Eye (tissue), 1 donor: Measurements from ENCODE around the gene CLPTM1.
"Not testable (repeated sequence)": the region's sequence is repeated elsewhere in the genome, so short reads cannot be mapped to it uniquely, and the experiment has no call there.

Experiments used
- DNase-seq: peaks from one replicate; pipeline ENCODE4 v3.0.0-alpha.2; 2015

The CLPTM1 gene

GRCh38 chr19:44954649-44955504 is at the start of gene CLPTM1:
CLPTM1 (plus strand) TSS chr19:44955380; CDS start chr19:44955396, 16 bp downstream.
- peak; percentile 99 for DNase-seq

GRCh38 chr19:44905437-44906160 is 49.6 kb upstream of the CLPTM1 start, which contains the start of gene APOE:
APOE (plus strand) TSS chr19:44905796; CDS start chr19:44906625, 829 bp downstream.
- peak; percentile 52 for DNase-seq

- no peak for DNase-seq
These were observed 47.6 kb upstream of the CLPTM1 start for GRCh38 chr19:44907613-44908012.

GRCh38 chr19:44908074-44908835 is 46.9 kb upstream of the CLPTM1 start:
- DNase-seq = no peak

- DNase-seq = no peak
These were observed 46.3 kb upstream of the CLPTM1 start for GRCh38 chr19:44908836-44909261.

GRCh38 chr19:44909775-44910174 is 45.4 kb upstream of the CLPTM1 start:
- DNase-seq = no peak

GRCh38 chr19:44911896-44912295 is 43.3 kb upstream of the CLPTM1 start:
- not testable (repeated sequence) for DNase-seq

GRCh38 chr19:44912854-44913253 is 42.3 kb upstream of the CLPTM1 start:
- DNase-seq = no peak

- not testable (repeated sequence) for DNase-seq
These were observed 41.4 kb upstream of the CLPTM1 start for GRCh38 chr19:44913512-44914432.

GRCh38 chr19:44914433-44915206 is 40.6 kb upstream of the CLPTM1 start, which contains the start of gene APOC1:
APOC1 (plus strand) TSS chr19:44914608; CDS start chr19:44914892, 284 bp downstream.
- peak; percentile 98 for DNase-seq

- no peak for DNase-seq
These were observed 30.9 kb upstream of the CLPTM1 start for GRCh38 chr19:44924243-44924725.

- DNase-seq = peak; percentile 22
These were observed 29.9 kb upstream of the CLPTM1 start for GRCh38 chr19:44925114-44925891.

GRCh38 chr19:44926245-44927077 is 28.7 kb upstream of the CLPTM1 start:
- DNase-seq = peak; percentile 13

GRCh38 chr19:44927746-44928145 is 27.4 kb upstream of the CLPTM1 start:
- DNase-seq = no peak

GRCh38 chr19:44930088-44930487 is 25.1 kb upstream of the CLPTM1 start:
- no peak for DNase-seq

GRCh38 chr19:44931541-44931940 is 23.6 kb upstream of the CLPTM1 start:
- no peak for DNase-seq

- DNase-seq = no peak
These were observed 15.5 kb upstream of the CLPTM1 start for GRCh38 chr19:44939668-44940067.

- DNase-seq = no peak
These were observed 13.1 kb upstream of the CLPTM1 start, which contains the start of gene APOC4 for GRCh38 chr19:44942067-44942571. APOC4 (plus strand) TSS chr19:44942237; CDS start chr19:44942278, 41 bp downstream.
